GM21737 (cell line): ENCODE measurements around the gene PRR23E.

Experiments used
- ATAC-seq: cut with Tn5 transposase; IDR thresholded peaks from one replicate; pipeline ENCODE4 v1.9.1; 2021; ENCODE audit warnings: mild to moderate bottlenecking, moderate library complexity; ENCODE audit not compliant: unreplicated experiment

The PRR23E gene

DNA sequence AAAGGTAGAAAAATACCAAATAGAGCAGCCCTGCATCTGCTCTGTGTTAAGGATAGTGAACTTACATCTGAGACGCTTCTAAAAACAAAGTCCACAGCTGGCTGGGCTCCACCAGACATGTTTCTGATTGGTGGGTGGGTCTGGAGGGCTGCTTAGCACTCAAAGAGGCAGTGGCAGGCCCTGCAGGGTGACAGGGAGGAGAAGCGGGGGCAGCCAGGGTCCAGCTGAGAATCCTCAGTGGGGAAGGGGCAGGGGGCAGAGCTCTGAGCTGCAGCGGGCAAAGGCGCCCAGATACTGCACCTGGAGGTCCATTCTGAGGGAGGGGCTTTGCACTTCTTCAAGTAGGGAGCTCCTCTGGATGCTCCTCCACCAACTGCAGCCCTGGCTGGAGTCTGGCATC is 28.1 kb downstream of the PRR23E start:
- ATAC-seq: no peak

DNA sequence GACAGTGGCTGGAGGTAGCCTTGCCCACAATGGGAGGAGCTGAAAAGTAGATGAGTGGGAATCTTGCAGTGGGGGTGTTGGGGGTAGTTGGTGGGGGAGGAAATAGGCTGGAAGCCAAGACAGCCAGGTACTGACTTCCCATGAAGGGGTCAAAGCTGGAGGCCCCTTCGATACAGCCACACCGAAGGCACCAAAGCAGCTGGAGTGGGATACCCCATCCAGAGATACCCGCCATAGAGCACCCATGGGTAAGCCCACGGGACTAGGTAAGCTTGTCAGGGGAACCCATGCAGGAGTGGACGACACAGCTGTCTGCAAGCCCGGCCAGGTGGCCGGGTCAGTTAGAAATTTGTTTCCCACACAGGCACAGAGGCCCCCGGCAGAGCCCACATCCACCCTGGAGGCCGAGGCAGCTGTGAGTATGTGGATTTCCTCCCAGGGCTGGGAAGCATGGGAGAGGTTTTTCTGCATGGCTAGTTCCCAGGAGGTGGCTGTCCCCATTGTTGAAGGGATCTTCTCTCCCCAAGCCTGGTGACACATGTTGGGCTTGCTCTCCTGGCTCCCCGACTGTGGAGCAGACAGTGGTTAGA is 28.6 kb downstream of the PRR23E start:
- ATAC-seq: no peak

DNA sequence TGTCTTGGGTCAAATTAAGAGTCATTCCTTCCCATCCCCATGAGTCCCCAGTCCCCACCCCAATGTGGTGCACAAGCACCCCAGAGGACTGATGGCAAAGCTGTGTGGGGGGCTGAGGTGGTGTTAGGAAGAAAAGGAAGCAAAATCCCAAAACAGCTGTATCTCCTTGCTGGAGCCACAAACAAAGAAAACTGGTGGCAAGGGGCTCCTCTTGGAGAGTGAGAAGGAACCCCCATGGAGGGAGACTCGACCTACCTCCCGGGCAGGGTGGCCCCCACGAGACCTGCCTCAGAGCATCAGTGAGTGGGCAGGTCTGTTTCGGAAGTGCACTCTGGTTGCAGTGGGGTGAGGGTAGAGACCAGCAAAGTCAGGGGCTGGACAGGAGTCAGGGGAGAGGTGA is 29.2 kb downstream of the PRR23E start:
- ATAC-seq: no peak

DNA sequence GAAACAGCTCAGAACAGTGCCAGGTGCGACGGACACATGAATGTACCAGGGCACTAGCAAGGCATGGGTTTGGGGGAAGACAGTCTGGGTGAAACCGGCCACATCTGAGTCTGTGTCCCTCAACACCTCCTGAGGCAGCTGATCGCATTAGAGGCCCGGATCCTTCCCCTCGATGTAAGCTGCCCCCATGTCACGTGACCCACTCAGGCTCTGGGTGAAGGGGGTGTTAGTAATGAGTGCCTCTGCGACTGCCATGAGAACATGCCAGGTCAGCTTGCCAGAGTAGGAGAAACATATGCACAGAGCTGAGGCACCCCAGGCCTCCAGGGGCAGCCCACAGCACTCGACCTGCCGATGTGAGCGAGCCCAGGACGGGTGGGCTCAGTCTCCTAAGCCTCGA is 29.7 kb downstream of the PRR23E start:
- ATAC-seq: no peak

DNA sequence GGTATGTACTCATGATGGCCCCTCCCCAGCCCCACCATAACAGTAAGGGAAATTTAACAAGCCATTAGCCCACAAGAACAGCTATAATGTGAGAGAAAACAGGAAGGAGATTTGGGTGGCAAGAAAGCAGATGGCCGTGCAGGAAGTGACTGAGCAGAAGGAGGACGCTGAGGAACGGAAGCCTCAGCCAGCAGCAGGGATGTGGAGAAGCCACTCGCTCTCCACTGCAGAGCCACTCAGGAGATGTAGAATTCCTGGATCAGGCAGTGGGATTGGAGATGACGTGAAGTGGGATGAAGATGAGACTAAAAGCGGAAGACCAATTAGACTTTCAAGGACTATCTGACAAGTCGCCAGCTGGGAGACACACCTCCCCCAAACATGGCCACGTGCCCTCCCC is 31.2 kb downstream of the PRR23E start:
- no peak for ATAC-seq

DNA sequence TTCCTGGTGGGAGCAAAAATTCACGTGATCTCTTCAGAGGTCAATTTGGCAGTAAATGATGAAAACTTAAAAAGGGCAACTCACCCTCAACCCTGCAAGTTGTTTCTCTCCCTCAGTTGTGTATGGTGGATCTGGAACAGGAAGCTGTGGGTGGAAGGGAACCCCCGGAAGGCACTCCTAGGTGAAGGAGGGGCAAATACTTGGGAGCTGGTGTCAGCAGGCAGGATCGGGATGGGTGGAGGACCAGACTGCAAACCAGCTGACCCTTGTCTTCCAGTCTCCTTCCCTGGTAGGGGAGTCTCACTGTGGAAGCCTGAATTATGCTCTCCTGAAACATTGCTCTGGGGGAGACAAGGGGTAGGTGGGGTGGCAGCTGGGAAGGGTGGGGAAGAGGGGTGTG is 33.5 kb downstream of the PRR23E start:
- ATAC-seq: no peak

DNA sequence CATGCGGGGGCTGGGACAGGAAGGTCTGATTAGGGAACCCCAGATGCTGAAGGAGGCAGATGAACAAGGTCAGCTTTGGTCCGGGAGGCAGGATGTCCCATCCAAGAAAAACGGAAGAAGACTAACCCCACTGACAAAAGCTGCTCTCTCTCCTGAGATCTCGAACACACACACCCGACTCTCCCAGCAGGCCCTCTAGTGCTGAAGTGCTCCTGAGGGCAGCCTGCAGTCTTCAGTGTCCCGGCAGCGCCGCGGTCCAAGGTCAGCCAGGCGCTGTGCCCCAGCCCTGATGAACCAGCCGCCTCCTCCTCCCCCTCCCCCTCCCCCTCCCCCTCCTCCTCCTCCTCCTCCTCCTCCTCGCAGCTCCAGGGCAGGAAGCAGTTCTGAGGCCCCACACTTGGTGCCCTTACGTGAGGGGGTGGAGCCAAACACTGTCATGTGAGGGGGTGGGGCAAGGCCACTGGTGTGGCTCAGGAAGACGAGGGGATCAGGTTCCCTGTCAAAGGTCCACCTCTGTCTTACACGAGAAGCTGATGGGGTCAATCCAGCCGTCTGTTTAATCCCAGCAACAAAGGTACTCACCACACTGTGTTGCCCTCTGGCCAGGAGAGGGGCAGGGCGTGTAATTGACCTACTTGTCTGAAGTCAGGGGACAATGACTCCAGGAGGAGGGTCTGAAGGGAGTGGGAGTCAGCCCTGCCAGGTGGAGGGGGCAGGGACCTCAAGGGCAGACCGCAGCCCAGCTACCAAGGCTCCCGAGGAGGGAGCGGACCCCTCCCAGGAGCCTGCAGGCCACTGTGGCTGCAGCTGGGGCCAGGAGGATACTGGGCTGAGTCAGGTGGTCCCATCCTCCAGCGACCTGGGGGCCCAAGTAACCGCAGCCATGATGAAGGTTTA is 34.3 kb downstream of the PRR23E start:
- no peak for ATAC-seq

DNA sequence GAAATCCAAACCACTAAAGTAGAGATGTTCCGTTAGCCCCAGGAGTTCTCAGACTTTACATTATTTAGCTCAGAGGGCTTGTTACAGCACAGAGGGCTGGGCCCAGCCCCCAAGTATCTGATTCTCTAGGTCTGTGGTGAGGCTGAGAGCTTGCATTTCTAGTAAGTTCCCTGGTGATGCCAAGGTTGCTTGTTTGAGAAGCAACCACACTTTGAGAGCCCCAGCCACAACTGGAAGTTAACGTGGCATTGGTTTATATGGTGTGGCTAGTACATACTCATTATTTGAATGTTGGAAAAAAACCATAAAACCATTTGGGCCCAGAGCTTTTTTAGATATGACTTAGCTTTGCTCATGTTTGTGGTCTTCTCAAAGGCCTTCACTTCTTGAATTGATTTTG is 35.9 kb downstream of the PRR23E start:
- no peak for ATAC-seq

DNA sequence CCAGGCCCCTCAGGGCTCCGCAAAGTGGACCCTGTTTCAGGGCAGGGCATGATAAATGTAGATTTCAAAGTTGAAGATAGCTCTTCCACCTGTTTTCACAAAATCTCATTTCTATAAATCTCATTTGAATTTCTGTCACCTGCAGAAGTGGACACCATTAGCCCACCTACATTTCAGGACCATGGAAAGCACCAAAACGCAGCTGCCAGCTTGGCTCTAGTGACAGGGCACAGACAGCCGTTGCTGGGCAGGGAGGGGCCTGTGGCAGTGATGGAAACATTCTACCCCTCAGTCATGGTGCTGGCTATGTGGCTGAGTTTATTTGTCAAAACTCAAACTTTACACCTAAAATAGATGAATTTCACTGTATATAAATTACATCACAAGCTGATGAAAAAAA is 40.4 kb downstream of the PRR23E start:
- no peak for ATAC-seq

DNA sequence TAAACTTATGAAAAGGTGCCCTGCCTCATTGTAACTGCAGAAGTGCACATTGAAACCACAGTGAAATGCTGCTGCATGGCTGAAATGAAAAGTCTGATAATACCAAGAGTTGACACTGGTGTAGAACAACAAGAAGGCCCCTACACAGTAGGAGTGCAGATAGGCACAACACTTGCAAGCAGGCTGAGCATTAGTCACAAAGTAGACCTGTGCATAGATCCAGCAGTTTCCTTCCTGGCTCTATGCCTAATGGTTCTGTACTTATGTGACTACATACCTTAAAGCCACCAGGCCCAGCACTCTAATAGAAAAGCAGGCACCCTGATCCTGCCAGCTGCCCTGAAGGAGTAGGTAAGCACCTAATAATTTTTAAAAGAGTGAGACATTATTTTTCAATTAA is 41.8 kb downstream of the PRR23E start:
- ATAC-seq: no peak

DNA sequence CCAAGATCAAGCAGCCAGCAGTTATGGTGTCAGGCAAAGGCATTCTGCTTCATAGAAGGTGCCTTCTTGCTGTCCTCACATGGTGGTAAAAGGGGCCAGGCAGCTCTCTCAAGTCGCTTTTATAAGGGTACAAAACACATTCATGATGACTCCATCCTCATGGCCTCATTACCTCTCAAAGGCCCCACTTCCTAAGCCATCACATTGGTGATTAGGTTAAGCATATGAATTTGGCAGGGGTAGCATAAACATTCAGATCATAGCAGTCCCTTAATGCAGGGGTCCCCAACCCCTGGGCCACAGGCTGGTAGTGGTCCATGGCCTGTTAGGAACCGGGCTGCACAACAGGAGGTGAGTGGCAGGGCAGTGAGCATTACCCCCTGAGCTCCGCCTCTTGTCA is 42.8 kb downstream of the PRR23E start:
- ATAC-seq: no peak

DNA sequence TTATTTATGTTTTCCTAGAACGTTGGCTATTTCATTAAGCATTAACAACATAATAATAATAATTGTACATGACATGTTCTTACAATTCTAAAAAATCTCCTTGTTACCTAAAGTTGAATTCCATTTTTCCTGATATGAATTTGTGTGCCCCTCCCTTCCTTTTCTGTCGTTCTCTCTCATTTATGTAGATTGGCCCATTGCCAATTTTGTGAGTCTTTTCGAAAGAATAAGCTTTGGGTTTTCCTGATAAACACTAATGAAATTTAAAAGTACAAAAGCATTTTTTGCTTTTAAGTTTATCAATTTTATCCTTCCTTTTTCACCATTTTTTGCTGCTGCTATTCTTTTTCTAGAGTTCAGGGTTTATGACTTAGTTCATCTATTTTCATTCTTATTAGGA is 44.9 kb downstream of the PRR23E start:
- no peak for ATAC-seq

DNA sequence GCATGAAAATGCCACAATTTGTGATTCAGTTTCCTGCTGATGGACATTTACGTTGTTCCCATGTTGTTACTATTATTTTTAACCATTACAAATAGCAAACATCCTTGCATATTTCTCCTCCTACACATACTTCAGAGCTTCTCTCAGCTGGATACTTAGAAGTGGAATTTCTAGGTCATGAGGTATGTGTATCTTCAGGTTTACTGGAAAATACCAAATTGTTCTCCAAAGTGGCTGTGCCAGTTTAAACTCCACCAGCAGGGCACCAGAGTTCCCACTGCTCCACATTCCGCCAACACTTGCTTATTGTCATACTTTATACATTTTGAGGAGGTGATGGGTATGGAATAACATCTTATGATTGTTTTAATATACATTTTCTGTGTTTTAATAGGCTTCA is 45.7 kb downstream of the PRR23E start:
- no peak for ATAC-seq

DNA sequence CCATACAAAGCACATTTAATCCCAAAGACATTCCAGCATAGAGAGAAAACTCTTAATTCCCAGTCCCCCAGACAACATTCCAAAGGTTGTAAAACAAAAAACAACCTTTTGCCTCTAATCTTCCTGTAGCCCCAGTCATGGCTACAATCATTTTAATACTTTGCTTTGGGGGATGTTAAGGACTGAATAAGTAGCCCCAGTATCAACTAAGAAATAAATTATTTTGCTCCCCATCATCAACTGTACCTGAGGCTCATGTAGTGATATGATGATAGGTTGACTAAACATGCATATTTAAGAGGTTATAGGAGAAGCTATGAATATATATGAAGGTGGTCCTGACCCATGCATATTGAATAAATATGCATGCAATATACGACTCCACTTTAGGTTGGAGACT is 54.4 kb downstream of the PRR23E start:
- ATAC-seq: no peak
